Measurements from ENCODE around the gene MDC1. TPM values are rescaled to one million over a fixed set of nuclear protein-coding genes. Genes with fewer than 3 reads are reported as not detected.

MDC1 gene
- total RNA-seq, 6 experiments from 2014 or later: 8.8 to 15.5 (median 12.1) TPM

- Histone ChIP-seq H3K27me3 (no peaks in the 10 kb centered on the region), H3K27ac (no peak overlapping the region), H3K4me1 (peaks cover 0 to 21% (median 7%) of the 10 kb centered on the region in 4 donors), H3K4me3 (no peak overlapping the region), H3K9me3 (no peaks in the 10 kb centered on the region), H3K36me3 (no peaks in the 10 kb centered on the region)
- intact Hi-C loops (cut with DNase I): no loop called here
- 93% methylated on average over 7 of the region's 10 CpGs for WGBS (ENCODE audit: insufficient coverage, low coverage, low lambda C conversion rate, missing lambda C conversion rate)
- ATAC-seq (no peak), DNase-seq (no peak)
- TF ChIP-seq CTCF (IDR thresholded peaks at IDR 0.05) (no peak), POLR2A (IDR thresholded peaks at IDR 0.05) (no peak)
Measured at GRCh38 chr6:30703011-30703410, 14.1 kb downstream of the MDC1 start.

DNA sequence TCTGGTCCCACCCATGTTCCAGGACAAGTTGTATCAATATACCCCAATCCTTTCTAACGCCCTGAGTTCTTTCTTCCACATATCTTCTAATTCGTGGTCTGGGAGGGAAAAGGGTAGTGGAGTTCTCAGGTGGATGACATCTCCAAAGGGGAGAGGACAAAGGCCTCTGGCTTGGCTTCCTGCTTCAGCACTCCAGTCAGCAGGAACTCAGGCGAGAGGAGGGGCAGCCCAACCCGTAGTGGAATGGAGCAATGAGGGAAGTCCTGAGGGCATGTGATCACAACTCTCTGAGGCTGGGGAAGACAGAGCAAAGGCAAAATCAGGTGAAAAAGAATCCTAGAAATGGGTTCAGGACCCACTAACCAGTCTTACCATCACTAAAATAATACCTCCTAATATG lies 16.7 kb downstream of the MDC1 start:
- DNase-seq: peak; percentile 69 to 84 (median 79)
- Histone ChIP-seq H3K27ac (no peak overlapping the region), H3K9me3 (no peaks in the 10 kb centered on the region), H3K27me3 (no peaks in the 10 kb centered on the region), H3K36me3 (no peaks in the 10 kb centered on the region), H3K4me3 (no peak overlapping the region), H3K4me1 (peaks cover 0 to 16% (median 5%) of the 10 kb centered on the region in 4 donors)
- 23% methylated on average over 4 of the region's 4 CpGs for WGBS (ENCODE audit: insufficient coverage, low coverage, low lambda C conversion rate, missing lambda C conversion rate)
- intact Hi-C loops (cut with DNase I): no loop called here
- peak; percentile 75 to 98 (median 96) for ATAC-seq
- TF ChIP-seq POLR2A (IDR thresholded peaks at IDR 0.05): no peak
- no peak for TF ChIP-seq CTCF (IDR thresholded peaks at IDR 0.05)

- H3K4me1 ChIP-seq: peaks cover 0 to 27% (median 10%) of the 10 kb centered on the region in 4 donors
- H3K9me3 ChIP-seq: no peaks in the 10 kb centered on the region
- intact Hi-C loops (cut with DNase I): no loop called here
- no peaks in the 10 kb centered on the region for H3K36me3 ChIP-seq
- no peak overlapping the region for H3K4me3 ChIP-seq
- WGBS (ENCODE audit: insufficient coverage, low coverage, low lambda C conversion rate, missing lambda C conversion rate): 96% methylated on average over 4 of the region's 5 CpGs
- no peak for TF ChIP-seq CTCF (IDR thresholded peaks at IDR 0.05)
- no peak for TF ChIP-seq POLR2A (IDR thresholded peaks at IDR 0.05)
- DNase-seq (peak in 1 of 3 donors; percentile 1), ATAC-seq (no peak)
- H3K27me3 ChIP-seq: no peaks in the 10 kb centered on the region
- no peak overlapping the region for H3K27ac ChIP-seq
Measured at GRCh38 chr6:30696432-30696831, 20.6 kb downstream of the MDC1 start.

DNA sequence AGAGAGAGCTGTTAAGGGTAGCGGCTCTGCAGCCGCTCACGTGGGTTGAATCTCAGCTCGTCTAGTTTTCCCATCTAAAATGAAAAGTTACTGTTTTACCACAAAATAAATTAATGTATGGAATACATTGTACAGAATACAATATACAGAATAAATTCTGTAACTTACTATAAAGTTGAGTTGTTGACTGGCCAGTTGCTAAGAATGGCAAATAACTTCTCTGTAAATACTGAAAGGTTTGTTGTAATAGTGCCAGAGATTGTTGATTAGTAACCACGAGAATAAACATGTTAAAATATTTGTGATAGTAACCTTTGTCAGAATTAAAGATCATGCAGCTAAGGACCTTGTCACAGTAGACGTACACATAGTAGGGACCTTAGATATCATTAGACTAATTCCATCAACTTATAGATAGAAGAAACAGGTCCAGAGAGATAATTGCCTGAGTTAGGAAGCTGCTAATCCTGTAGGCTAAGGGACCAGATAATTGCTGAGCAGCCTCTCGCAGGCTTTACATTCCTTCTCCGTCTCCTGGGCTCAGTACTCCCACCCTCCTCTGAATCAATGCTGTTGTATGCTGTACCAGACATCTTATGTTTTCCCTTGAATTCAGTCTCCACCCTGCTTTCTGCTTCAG lies 25.8 kb downstream of the MDC1 start:
- Histone ChIP-seq H3K27ac (peak overlapping the region; percentile 30 to 61 (median 59)), H3K4me1 (peaks cover 0 to 30% (median 11%) of the 10 kb centered on the region in 4 donors), H3K27me3 (no peaks in the 10 kb centered on the region), H3K4me3 (peak overlapping the region; percentile 54 to 70 (median 62)), H3K36me3 (no peaks in the 10 kb centered on the region), H3K9me3 (no peaks in the 10 kb centered on the region)
- 3% methylated on average over 8 of the region's 8 CpGs for WGBS (ENCODE audit: insufficient coverage, low coverage, low lambda C conversion rate, missing lambda C conversion rate)
- no peak for TF ChIP-seq CTCF (IDR thresholded peaks at IDR 0.05)
- TF ChIP-seq POLR2A (IDR thresholded peaks at IDR 0.05): no peak
- intact Hi-C loops (cut with DNase I): no loop called here
- DNase-seq (no peak), ATAC-seq (peak in 1 of 4 donors; percentile 11)
